OCI-LY1 (cell line): ENCODE data around the gene PRDM1.

Experiments used
- H2AFZ ChIP-seq: fragments of 200-600 bp; sonication (generic), shearing (Covaris generic); 2 replicates; pipeline ENCODE4 v1.6.0; 2014; ENCODE audit warnings: antibody characterized with exemption, mild to moderate bottlenecking, low read length
- H3F3A ChIP-seq: fragments of 200-600 bp; sonication (generic), shearing (Covaris generic); 2 replicates; pipeline ENCODE4 v1.6.0; 2014; ENCODE audit warnings: mild to moderate bottlenecking, antibody characterized with exemption, low read length, moderate library complexity; ENCODE audit not compliant: insufficient read depth
- H3K27ac ChIP-seq: fragments of 200-600 bp; sonication (generic); 2 replicates; pipeline ENCODE4 v1.5.1; 2014; ENCODE audit warnings: low read length, mixed run types, mild to moderate bottlenecking, low read depth; ENCODE audit not compliant: poor library complexity, severe bottlenecking
- H3K27me3 ChIP-seq: fragments of 200-600 bp; sonication (generic); 2 replicates; pipeline ENCODE4 v1.6.0; 2014; ENCODE audit warnings: antibody characterized with exemption, mild to moderate bottlenecking, low read length, moderate library complexity; ENCODE audit not compliant: insufficient read depth
- H3K36me3 ChIP-seq: fragments of 200-600 bp; sonication (generic); 2 replicates; pipeline ENCODE4 v1.6.1; 2014; ENCODE audit warnings: mild to moderate bottlenecking, antibody characterized with exemption, low read length, moderate library complexity, mixed read lengths; ENCODE audit not compliant: insufficient read depth
- H3K4me1 ChIP-seq: fragments of 200-600 bp; sonication (generic); 2 replicates; pipeline ENCODE4 v1.5.1; 2014; ENCODE audit warnings: mild to moderate bottlenecking, low read length, moderate library complexity; ENCODE audit not compliant: insufficient read depth, severe bottlenecking
- H3K4me2 ChIP-seq: fragments of 200-600 bp; sonication (generic), shearing (Covaris generic); 2 replicates; pipeline ENCODE4 v1.6.1; 2014; ENCODE audit warnings: low read length
- H3K4me3 ChIP-seq: fragments of 200-600 bp; sonication (generic); 2 replicates; pipeline ENCODE4 v1.5.1; 2014; ENCODE audit warnings: low read length, low read depth, mild to moderate bottlenecking, mixed read lengths; ENCODE audit not compliant: poor library complexity, severe bottlenecking
- H3K79me2 ChIP-seq: fragments of 200-600 bp; shearing (Covaris generic); 2 replicates; pipeline ENCODE4 v1.6.1; 2016; ENCODE audit warnings: mixed run types, low read length, mixed read lengths; ENCODE audit not compliant: insufficient read depth
- H3K9ac ChIP-seq: fragments of 200-600 bp; sonication (generic), shearing (Covaris generic); 2 replicates; pipeline ENCODE4 v1.6.1; 2014; ENCODE audit warnings: mild to moderate bottlenecking, low read length, mixed read lengths
- H3K9me2 ChIP-seq: fragments of 200-600 bp; sonication (generic), shearing (Covaris generic); 2 replicates; pipeline ENCODE4 v1.6.1; 2014; ENCODE audit warnings: low read depth, mild to moderate bottlenecking, low read length, mixed read lengths
- H3K9me3 ChIP-seq: fragments of 200-600 bp; shearing (Covaris generic); 2 replicates; pipeline ENCODE4 v1.6.1; 2014; ENCODE audit warnings: low read length, mixed read lengths
- H4K20me1 ChIP-seq: fragments of 200-600 bp; sonication (generic), shearing (Covaris generic); 2 replicates; pipeline ENCODE4 v1.6.0; 2016; ENCODE audit warnings: mild to moderate bottlenecking, low read length; ENCODE audit not compliant: insufficient read depth
- EZH2 ChIP-seq: fragments of 200-600 bp; sonication (generic), shearing (Covaris generic); IDR thresholded peaks from 2 replicates; pipeline ENCODE4 v1.8.0; 2017; ENCODE audit warnings: borderline replicate concordance, mixed run types, mild to moderate bottlenecking, antibody characterized with exemption, low read length, moderate library complexity, mixed read lengths
- TF ChIP-seq, protein P1 (sequence below): fragments of 200-600 bp; sonication (generic), shearing (Covaris generic); IDR thresholded peaks from 2 replicates; pipeline ENCODE4 v1.5.1; 2017; ENCODE audit warnings: mild to moderate bottlenecking, antibody characterized with exemption, low read length, moderate library complexity, mixed read lengths

PRDM1 gene

DNA sequence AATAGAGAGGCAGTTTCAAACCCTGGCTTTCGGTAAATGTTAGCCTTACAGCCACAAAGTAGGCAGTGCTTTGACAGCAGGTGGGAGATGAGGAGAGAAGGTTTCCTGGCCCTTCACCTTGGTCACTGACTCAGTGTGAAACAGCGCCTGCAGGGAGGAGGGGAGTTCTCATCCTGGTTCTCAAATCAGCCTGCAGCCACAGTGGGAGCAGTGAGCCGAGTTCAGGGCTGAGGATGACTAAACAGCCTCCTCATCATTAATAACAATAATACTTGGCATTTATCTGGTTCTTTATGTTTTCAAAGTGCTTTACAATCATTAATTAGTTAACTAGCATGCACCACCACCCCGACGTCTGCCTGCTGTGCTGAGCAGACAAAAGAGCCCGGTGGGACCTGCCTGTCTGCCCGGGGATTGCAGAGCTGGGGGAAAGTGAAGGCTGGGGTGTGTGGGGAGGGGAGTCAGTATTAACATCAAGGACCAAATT is 59.6 kb downstream of the PRDM1 start:
- no peaks in the 10 kb centered on the region for H3F3A ChIP-seq

DNA sequence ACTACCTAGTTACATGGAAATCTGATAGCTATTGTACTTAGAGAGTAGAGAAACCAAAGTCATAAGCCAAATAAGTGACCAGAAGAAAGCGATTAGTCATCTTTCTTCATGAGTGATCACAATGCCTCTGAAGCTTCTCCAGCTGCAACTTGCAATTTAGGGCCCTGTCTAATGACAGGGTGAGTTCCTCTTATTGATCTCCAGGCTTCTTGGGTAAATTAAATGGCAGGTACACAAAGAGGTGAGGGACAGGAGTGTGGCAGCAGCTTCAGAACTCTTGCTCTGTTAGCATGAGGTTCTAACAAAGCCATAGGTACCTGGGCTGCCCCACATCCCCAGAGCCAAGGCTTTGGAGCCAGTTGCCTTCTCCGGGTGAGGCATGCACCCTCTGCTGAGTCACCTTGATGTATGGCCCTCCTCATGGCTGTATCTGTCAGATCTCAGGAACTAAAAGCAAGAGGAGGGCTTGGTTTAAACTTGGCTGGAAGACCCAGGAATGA is 60.8 kb downstream of the PRDM1 start:
- TF ChIP-seq, protein P1, sequence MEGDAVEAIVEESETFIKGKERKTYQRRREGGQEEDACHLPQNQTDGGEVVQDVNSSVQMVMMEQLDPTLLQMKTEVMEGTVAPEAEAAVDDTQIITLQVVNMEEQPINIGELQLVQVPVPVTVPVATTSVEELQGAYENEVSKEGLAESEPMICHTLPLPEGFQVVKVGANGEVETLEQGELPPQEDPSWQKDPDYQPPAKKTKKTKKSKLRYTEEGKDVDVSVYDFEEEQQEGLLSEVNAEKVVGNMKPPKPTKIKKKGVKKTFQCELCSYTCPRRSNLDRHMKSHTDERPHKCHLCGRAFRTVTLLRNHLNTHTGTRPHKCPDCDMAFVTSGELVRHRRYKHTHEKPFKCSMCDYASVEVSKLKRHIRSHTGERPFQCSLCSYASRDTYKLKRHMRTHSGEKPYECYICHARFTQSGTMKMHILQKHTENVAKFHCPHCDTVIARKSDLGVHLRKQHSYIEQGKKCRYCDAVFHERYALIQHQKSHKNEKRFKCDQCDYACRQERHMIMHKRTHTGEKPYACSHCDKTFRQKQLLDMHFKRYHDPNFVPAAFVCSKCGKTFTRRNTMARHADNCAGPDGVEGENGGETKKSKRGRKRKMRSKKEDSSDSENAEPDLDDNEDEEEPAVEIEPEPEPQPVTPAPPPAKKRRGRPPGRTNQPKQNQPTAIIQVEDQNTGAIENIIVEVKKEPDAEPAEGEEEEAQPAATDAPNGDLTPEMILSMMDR: no peak
- TF ChIP-seq EZH2: no peak
- Histone ChIP-seq H3K4me3 (no peak overlapping the region), H4K20me1 (no peaks in the 10 kb centered on the region), H3K36me3 (no peaks in the 10 kb centered on the region), H3K9me3 (no peaks in the 10 kb centered on the region), H3F3A (no peaks in the 10 kb centered on the region), H3K79me2 (no peaks in the 10 kb centered on the region), H3K9me2 (no peaks in the 10 kb centered on the region), H2AFZ (no peak overlapping the region), H3K27me3 (no peaks in the 10 kb centered on the region), H3K4me1 (no peaks in the 10 kb centered on the region), H3K9ac (no peak overlapping the region), H3K27ac (no peak overlapping the region), H3K4me2 (no peak overlapping the region)

More for the DNA sequence above, 59.6 kb downstream of the PRDM1 start:
- Histone ChIP-seq H4K20me1 (no peaks in the 10 kb centered on the region), H3K27me3 (no peaks in the 10 kb centered on the region), H3K9me3 (no peaks in the 10 kb centered on the region), H3K9ac (no peak overlapping the region), H3K79me2 (no peaks in the 10 kb centered on the region), H3K4me2 (no peak overlapping the region), H3K4me1 (no peaks in the 10 kb centered on the region), H3K27ac (no peak overlapping the region), H3K4me3 (no peak overlapping the region), H2AFZ (no peak overlapping the region), H3K9me2 (no peaks in the 10 kb centered on the region), H3K36me3 (no peaks in the 10 kb centered on the region)
- no peak for TF ChIP-seq EZH2
- TF ChIP-seq, protein P1: no peak

DNA sequence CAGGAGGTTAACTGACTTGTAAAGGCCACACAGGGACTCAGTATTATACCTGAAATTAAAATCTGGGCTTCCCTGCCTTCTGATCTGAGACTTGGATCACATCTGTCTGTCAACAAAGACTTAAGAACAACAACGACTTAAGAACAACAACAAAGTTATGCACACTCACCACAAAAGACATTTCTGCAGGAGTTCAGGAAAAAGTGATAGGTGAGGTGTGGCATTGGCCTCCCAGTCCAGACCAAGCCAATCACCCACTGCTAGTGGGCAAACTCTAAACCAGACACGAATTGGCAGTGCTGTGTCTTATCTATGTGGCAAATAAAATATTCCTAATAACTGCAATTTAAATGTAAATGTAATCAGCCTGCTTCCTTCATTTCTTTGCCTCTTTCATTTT is 61.3 kb downstream of the PRDM1 start:
- Histone ChIP-seq H3K9ac (no peak overlapping the region), H3K4me1 (no peaks in the 10 kb centered on the region), H3K27ac (no peak overlapping the region), H3F3A (no peaks in the 10 kb centered on the region), H2AFZ (no peak overlapping the region), H4K20me1 (no peaks in the 10 kb centered on the region), H3K36me3 (no peaks in the 10 kb centered on the region), H3K9me3 (no peaks in the 10 kb centered on the region), H3K79me2 (no peaks in the 10 kb centered on the region), H3K4me3 (no peak overlapping the region), H3K4me2 (no peak overlapping the region), H3K9me2 (no peaks in the 10 kb centered on the region), H3K27me3 (no peaks in the 10 kb centered on the region)
- TF ChIP-seq, protein P1: no peak
- no peak for TF ChIP-seq EZH2
